Sciatic nerve (tissue), 2 donors: ENCODE measurements around the gene ENTPD6. TPM values are rescaled to one million over a fixed set of nuclear protein-coding genes. Genes with fewer than 3 reads are reported as not detected.
A peak's percentile ranks its signal among the peaks of the same experiment; 100 is the strongest.
"Not testable (repeated sequence)": the region's sequence is repeated elsewhere in the genome, so short reads cannot be mapped to it uniquely, and the experiment has no call there.

Experiments
- ATAC-seq: fragments of 200-7000 bp; cut with Tn5 transposase; one replicate; pipeline ENCODE4 v1.9.1; 2020; ENCODE audit warnings: mild to moderate bottlenecking, moderate library complexity
- DNase-seq: peaks from one replicate; pipeline ENCODE4 v3.0.0-alpha.2; 2020; ENCODE audit warnings: low spot score
- intact Hi-C: fragments of 100-400 bp; cut with DNase I; formaldehyde crosslinking; loops from one replicate; pipeline ENCODE4 v1.14.2; 2022
- total RNA-seq: library from RNA; stranded (reverse); fragmentation: NEBNext Ultra II Directional; extraction: Animal tissue kit (Norgen Biotek cat#: 25700); gene quantifications from one replicate; pipeline ENCODE4 v1.2.1, GENCODE V29; 2021
- donor health status: DM: no; HTN: no; CAD: no.
- donor health status: DM: no; HTN: no; CAD: no.

ENTPD6 gene
- total RNA-seq, 1 donor from 2014 or later = 59.3 TPM

DNA sequence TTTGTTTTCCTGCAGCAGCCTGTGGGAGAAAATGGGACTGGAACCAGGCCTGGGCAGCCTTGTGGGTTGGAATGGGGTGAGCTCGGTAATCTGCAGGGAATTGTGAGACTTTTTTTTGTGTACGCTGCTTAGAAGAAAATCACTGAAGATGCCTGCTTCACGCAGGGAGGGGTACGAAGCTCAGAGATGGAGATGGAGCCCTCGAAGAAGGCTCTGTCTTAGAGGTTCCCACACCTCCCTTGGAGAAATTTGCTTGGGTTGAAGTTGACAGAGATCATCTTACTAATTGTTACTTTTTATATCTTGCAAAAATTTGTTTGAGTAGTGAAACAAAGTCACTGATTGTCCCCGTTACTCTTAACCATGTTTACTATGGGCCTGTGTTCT, 53.3 kb downstream of the ENTPD6 start:
- no peak for DNase-seq
- intact Hi-C loops = no loop called here
- no peak for ATAC-seq

- ATAC-seq = no peak
- intact Hi-C loops = no loop called here
- no peak for DNase-seq
Measured at GRCh38 chr20:25249198-25249931, 53.9 kb downstream of the ENTPD6 start.

- DNase-seq (no peak), ATAC-seq (no peak)
- intact Hi-C loops = no loop called here
Measured at GRCh38 chr20:25250508-25250907, 55.0 kb downstream of the ENTPD6 start.

DNA sequence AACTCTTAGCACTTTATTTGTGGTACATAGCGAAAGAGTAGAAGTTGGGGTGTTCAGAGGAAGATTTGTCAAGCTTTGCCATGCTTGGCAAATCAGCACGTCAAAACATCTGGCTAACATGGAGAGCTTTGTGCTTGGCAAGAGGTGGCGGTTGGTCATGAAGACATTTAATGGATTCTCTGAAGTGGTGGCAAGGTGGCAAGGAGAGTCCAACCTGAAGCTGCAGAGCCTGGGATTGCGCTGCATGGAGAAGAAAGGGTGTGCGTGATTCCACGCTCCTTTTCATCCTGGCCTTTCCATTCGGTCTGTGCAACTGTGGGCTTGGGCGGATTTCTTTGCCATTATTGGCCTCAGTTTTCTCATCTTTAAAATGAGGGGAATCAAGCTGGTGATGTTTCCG, 55.5 kb downstream of the ENTPD6 start:
- DNase-seq (no peak), ATAC-seq (no peak)
- intact Hi-C loops = no loop called here

DNA sequence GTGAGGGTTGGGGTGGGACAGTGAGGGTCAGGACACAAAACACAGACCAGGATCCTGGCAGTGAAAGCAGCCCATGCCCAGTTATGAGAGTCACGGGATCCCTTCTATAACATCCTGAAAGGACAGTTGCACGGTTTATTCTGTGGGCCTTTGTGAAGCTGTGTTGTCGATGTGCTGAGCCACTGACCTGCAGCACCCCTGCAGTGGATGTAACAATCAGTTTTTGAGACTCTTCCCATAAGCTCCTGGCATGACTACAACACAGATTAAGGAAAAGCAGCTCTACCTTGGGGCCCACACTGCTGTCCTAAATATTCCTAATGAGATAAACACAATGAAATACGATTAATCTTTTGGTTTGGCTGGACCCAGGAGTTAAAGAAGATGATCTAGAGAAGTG, 56.0 kb downstream of the ENTPD6 start:
- DNase-seq (no peak), ATAC-seq (no peak)
- intact Hi-C loops = no loop called here

DNA sequence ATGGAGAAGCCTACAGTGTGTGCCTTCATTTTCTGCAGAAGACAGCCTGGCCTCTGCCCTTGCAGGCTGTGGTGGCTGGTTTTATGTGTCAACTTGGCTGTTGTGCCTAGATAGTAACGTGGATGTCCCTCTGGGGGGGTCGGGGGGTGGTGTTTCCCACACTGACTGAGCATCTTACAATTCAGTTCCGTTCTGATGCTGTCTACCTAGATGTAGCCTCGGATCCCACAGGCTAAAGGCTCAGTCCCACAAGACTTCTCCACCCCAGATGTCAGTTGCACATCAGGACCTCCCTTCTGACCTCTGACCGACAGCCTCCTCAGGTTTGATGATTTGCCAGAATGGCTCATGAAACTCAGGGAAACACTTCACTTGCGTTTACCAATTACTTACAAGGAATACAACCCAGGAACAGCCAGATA, 56.7 kb downstream of the ENTPD6 start:
- ATAC-seq = no peak
- intact Hi-C loops = no loop called here
- no peak for DNase-seq

DNA sequence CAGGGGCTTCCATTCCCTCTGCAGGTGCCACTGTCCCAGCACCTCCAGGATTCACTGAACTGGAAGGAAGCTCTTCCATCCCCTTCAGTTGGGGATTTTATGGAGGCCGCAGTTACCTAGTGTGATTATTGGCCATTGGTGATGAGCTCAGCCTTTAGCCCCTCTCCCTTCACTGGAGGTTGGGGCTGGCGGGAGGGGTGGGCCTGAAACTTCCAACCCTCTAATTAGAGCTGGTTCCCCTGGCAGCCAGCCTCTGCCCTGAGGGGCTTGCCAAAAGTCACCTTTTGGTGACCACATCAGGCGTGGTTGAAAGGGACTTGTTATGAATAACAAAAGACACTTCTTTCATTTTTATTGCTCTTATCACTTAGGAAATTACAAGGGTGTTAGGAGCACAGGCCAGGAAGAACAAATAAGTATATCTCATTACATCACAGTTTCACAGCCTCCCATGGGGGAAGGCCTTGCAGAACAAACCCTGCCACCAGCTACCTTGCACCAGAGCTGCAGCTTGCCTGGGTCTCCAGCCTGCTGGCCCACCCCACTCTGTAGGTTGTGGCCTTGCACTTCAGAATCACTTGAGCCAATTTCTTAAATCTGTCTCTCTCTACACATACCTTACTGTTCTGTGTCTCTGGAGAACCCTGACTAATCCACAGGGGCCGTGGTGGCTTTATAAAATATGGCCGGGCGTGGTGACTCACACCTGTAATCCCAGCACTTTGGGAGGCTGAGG, 57.3 kb downstream of the ENTPD6 start:
- ATAC-seq = no peak
- intact Hi-C loops = no loop called here
- no peak for DNase-seq

GRCh38 chr20:25253606-25254275, 58.2 kb downstream of the ENTPD6 start:
- no peak for DNase-seq
- no peak for ATAC-seq
- intact Hi-C loops = no loop called here

DNA sequence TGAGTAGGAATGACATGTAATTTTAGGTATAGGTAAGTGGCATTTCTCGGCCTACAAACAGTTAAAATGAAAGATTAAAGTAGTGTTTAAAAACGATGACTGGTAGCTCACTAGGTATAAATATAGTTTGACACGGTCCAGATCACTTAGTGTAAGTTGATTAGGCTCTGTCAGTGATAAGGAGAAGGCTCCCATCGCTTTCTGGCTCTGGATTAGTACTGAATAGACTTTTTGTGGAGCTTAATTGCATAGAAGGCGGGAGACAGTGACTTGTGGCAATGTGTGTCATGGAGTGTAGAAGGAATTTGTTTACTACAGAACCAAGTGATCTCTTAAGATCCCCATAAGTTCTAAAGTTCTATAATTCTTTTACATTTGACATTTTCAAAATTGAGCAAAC, 59.1 kb downstream of the ENTPD6 start:
- no peak for ATAC-seq
- intact Hi-C loops = no loop called here
- no peak for DNase-seq

GRCh38 chr20:25254986-25255680, 59.6 kb downstream of the ENTPD6 start:
- intact Hi-C loops = no loop called here
- DNase-seq (no peak), ATAC-seq (peak; percentile 63)

DNA sequence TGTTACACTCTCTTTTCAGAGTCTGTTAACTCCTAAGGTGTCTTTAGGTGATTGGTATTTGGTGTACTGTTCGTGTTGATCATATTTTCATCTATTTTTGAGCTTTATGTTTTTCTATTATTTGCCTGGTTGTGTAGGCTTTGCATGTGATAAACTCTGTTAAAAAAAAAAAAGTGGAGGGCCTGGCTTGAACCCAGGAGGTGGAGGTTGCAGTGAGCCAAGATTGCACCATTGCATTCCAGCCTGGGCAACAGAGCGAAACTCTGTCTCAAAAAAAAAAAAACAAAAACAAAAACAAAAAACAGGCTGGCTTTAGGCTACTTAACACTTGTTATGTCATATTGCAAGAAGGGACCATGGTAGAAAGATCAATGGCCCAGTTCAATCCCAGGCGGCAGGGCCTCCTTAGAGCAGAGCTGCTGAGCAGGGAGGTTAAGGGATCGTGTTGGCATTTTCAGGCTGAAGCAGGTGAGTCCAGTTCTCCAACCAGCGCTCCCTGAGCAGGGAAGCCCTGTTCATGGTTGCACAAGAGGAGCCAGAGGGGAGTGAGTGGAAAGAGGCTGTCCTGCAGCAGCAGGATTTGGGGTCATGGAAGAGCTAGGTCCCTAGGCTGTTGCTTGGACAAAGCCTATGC, 60.8 kb downstream of the ENTPD6 start:
- ATAC-seq (peak; percentile 39), DNase-seq (no peak)
- intact Hi-C loops = no loop called here

- intact Hi-C loops = no loop called here
- ATAC-seq (no peak), DNase-seq (no peak)
Measured at GRCh38 chr20:25257130-25257529, 61.6 kb downstream of the ENTPD6 start.

- DNase-seq = no peak
- intact Hi-C loops = no loop called here
Measured at GRCh38 chr20:25257756-25258475, 62.4 kb downstream of the ENTPD6 start.

GRCh38 chr20:25258476-25258805, 62.9 kb downstream of the ENTPD6 start:
- DNase-seq (no peak), ATAC-seq (no peak)
- intact Hi-C loops = no loop called here

More at GRCh38 chr20:25257756-25258475, 62.4 kb downstream of the ENTPD6 start:
- ATAC-seq = no peak

DNA sequence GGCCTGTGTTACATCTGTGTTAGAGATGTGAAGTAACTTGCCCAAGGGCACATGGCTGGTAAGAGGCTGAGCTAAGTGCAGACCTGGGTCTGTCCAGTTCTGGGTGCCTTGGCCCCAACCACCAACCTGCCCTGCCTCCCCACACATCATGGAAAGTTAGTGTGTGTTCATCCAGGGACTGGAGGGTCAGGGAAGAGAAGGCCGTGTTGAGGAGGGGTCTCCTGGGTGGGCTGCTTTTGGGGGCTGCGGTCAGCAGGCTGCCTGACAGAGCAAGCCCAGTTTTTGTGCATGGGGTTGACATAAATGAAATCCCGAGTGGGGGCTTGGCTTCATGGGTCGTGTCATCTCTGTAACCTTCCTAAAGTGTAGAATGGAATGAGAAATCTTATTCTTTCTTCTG, 63.3 kb downstream of the ENTPD6 start:
- intact Hi-C loops = no loop called here
- DNase-seq = no peak
- ATAC-seq = no peak

DNA sequence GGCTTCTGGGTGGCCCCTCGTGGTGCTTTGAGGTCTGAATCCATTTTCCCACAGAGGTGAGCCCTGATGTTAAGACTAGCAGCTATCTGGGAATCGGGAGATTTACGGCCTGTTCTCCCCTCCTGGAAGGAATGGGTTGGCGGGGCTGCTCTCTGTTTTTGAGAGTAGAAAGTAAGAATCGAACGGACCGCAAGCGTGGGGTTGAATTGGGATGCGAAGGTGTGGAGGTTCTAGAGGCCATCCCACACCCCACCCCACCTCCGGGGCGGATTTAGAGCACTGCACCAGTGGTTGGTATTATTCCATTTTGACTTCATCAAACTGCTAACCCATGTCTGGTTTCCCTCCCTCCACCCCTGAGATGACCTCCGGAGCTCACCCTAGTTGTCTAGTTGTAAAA, 63.8 kb downstream of the ENTPD6 start:
- ATAC-seq (no peak), DNase-seq (no peak)
- intact Hi-C loops = no loop called here

DNA sequence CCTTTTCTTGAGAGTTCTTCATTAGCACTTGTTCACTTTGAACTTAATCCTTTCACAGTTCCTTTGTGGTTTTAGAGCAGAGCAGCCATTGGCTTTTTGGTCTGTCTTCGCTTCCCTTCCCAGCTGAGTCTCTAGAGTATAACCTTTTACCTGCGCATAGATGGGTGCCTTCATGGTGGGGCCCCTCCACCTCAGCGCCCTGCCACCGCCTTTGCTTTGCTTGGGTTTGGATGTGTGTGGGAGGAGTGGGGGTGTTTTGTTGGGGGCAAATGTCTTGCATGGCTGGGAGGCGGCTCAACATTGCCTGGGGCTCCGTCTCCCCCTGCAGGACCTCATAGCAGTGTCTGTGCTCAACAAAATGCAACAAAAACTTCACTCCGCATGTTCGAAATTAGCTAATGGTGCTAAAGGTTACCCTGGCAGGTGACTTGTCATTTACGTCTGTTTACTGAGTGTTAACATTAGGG, 64.3 kb downstream of the ENTPD6 start:
- intact Hi-C loops = no loop called here
- ATAC-seq = no peak
- no peak for DNase-seq

GRCh38 chr20:25260770-25261437, 65.4 kb downstream of the ENTPD6 start:
- ATAC-seq, intact Hi-C loops, DNase-seq: not testable (repeated sequence)
